HuH-7.5 (cell line): ENCODE results near the gene ZC3H18.

Experiments
- DNase-seq: peaks from one replicate; pipeline ENCODE4 v3.0.0; 2011; ENCODE audit warnings: low spot score

ZC3H18 gene

GRCh38 chr16:88549671-88550245 is 20.4 kb upstream of the ZC3H18 start:
- DNase-seq, result no peak

- DNase-seq, result no peak
Observed at GRCh38 chr16:88550246-88550661, 19.9 kb upstream of the ZC3H18 start.

- no peak for DNase-seq
Observed at GRCh38 chr16:88552166-88552565, 18.0 kb upstream of the ZC3H18 start.

- DNase-seq, result no peak
Observed at GRCh38 chr16:88552815-88553214, 17.4 kb upstream of the ZC3H18 start.

- DNase-seq, result no peak
Observed at GRCh38 chr16:88553739-88554138, 16.5 kb upstream of the ZC3H18 start.

GRCh38 chr16:88554711-88555264 is 15.4 kb upstream of the ZC3H18 start:
- no peak for DNase-seq

- DNase-seq, result no peak
Observed at GRCh38 chr16:88556294-88556988, 13.8 kb upstream of the ZC3H18 start.

GRCh38 chr16:88558457-88559442 is 11.5 kb upstream of the ZC3H18 start:
- peak; percentile 95 for DNase-seq

- DNase-seq, result peak; percentile 67
Observed at GRCh38 chr16:88560714-88561484, 9.3 kb upstream of the ZC3H18 start.

GRCh38 chr16:88561485-88562359 is 8.5 kb upstream of the ZC3H18 start:
- peak; percentile 91 for DNase-seq

GRCh38 chr16:88566158-88566557 is 4.0 kb upstream of the ZC3H18 start:
- no peak for DNase-seq

- DNase-seq, result no peak
Observed at GRCh38 chr16:88568710-88569613, 1.2 kb upstream of the ZC3H18 start.

- DNase-seq, result peak; percentile 68
Observed at GRCh38 chr16:88569614-88569984, 604 bp upstream of the ZC3H18 start.

- DNase-seq, result peak; percentile 53
Observed at GRCh38 chr16:88570691-88571092, 489 bp downstream of the ZC3H18 start.

- no peak for DNase-seq
Observed at GRCh38 chr16:88575251-88575650, 5.0 kb downstream of the ZC3H18 start.

- no peak for DNase-seq
Observed at GRCh38 chr16:88576307-88576706, 6.1 kb downstream of the ZC3H18 start.

- no peak for DNase-seq
Observed at GRCh38 chr16:88577166-88577565, 7.0 kb downstream of the ZC3H18 start.

GRCh38 chr16:88578446-88579313 is 8.5 kb downstream of the ZC3H18 start:
- no peak for DNase-seq

GRCh38 chr16:88580371-88580770 is 10.2 kb downstream of the ZC3H18 start:
- DNase-seq, result no peak
